Keratinocyte (primary cell): Measurements from ENCODE around the gene PTPN6. TPM values are rescaled to one million over a fixed set of nuclear protein-coding genes. Genes with fewer than 3 reads are reported as not detected.

ENCODE experiments used
- DNase-seq: peaks from one replicate; pipeline ENCODE4 v3.0.0-alpha.2; 2011; ENCODE audit warnings: low read depth, missing footprints, low spot score
- FAIRE-seq: peaks from 2 replicates; lab custom pipeline; 2011; peaks lifted over from hg19 to GRCh38; lab: Jason Lieb, UNC
- H2AFZ ChIP-seq: 2 replicates; pipeline ENCODE4 v1.6.0; 2012; ENCODE audit warnings: low read length, control low read depth, inconsistent platforms; ENCODE audit not compliant: control insufficient read depth
- H3K27ac ChIP-seq: 2 replicates; pipeline ENCODE4 v1.5.1; 2011; ENCODE audit warnings: low read length; ENCODE audit not compliant: control insufficient read depth, insufficient read depth
- H3K27me3 ChIP-seq: 3 replicates; pipeline ENCODE4 v1.6.0; 2011; ENCODE audit warnings: low read length; ENCODE audit not compliant: control insufficient read depth, insufficient read depth; ENCODE audit errors: extremely low read depth
- H3K36me3 ChIP-seq, 2 experiments: 2 replicates in 1 of 2; 3 replicates in 1 of 2; pipeline ENCODE4 v1.5.1; 2011; ENCODE audit warnings: low read length in 2 of 2, mild to moderate bottlenecking in 1 of 2; ENCODE audit not compliant: control insufficient read depth in 2 of 2, insufficient read depth in 2 of 2; ENCODE audit errors: extremely low read depth in 1 of 2
- H3K4me1 ChIP-seq: 3 replicates; pipeline ENCODE4 v1.5.1; 2011; ENCODE audit warnings: low read length; ENCODE audit not compliant: control insufficient read depth, insufficient read depth; ENCODE audit errors: extremely low read depth
- H3K4me2 ChIP-seq: 3 replicates; pipeline ENCODE4 v1.6.0; 2011; ENCODE audit warnings: low read depth, low read length; ENCODE audit not compliant: control insufficient read depth, insufficient read depth; ENCODE audit errors: extremely low read depth
- H3K4me3 ChIP-seq, 3 experiments: fragments of 200-600 bp in 1 of 3; sonication (generic) in 1 of 3; 2 replicates in 2 of 3; 3 replicates in 1 of 3; pipeline ENCODE4 v1.5.1; 2011 to 2016; ENCODE audit warnings: low read length in 3 of 3, mild to moderate bottlenecking in 3 of 3, control low read depth in 2 of 3, inconsistent platforms in 1 of 3, low read depth in 1 of 3, mixed read lengths in 1 of 3, mixed run types in 1 of 3, moderate library complexity in 1 of 3; ENCODE audit not compliant: control insufficient read depth in 2 of 3, insufficient read depth in 2 of 3; ENCODE audit errors: extremely low read depth in 1 of 3
- H3K79me2 ChIP-seq: 2 replicates; pipeline ENCODE4 v1.6.0; 2012; ENCODE audit warnings: low read length; ENCODE audit not compliant: control insufficient read depth, insufficient read depth
- H3K9ac ChIP-seq: 3 replicates; pipeline ENCODE4 v1.6.0; 2011; ENCODE audit warnings: low read length; ENCODE audit not compliant: control insufficient read depth, insufficient read depth; ENCODE audit errors: extremely low read depth
- H3K9me1 ChIP-seq: 3 replicates; pipeline ENCODE4 v1.6.0; 2011; ENCODE audit warnings: low read length; ENCODE audit not compliant: control insufficient read depth, insufficient read depth; ENCODE audit errors: extremely low read depth
- H3K9me3 ChIP-seq: 2 replicates; pipeline ENCODE4 v1.5.1; 2012; ENCODE audit warnings: low read depth, low read length; ENCODE audit not compliant: control insufficient read depth
- H4K20me1 ChIP-seq: 3 replicates; pipeline ENCODE4 v1.6.0; 2011; ENCODE audit warnings: low read length; ENCODE audit not compliant: control insufficient read depth, insufficient read depth; ENCODE audit errors: extremely low read depth
- EZH2 ChIP-seq: IDR thresholded peaks from one replicate; pipeline ENCODE4 v1.6.1; 2012; ENCODE audit warnings: inconsistent platforms, mild to moderate bottlenecking, low read length, moderate library complexity
- dilution Hi-C: fragments of 300-500 bp; cut with MboI; formaldehyde crosslinking; loops from one replicate; pipeline ENCODE4 v1.7.0; 2020; ENCODE audit warnings: low sequenced_read_pairs; ENCODE audit not compliant: extremely low pct_ligation_motif_present
- polyA plus RNA-seq, 5 experiments: library from polyadenylated mRNA; depleted of rRNA in 3 of 5; stranded (reverse) in 3 of 5; stranded (forward) in 1 of 5; unstranded in 1 of 5; fragments of >200 nt; gene quantifications; 1 replicate in 1 of 5; 2 replicates in 3 of 5; 3 replicates in 1 of 5; pipeline versions ENCODE4 v1.2.1 to v1.2.3, GENCODE V29; 2011 to 2012; ENCODE audit warnings: missing spikeins in 2 of 5, low read depth in 1 of 5, low replicate concordance in 1 of 5
- TF ChIP-seq, protein P1 (sequence below), 3 experiments: IDR thresholded peaks in 1 of 3; conservative IDR thresholded peaks in 1 of 3; optimal IDR thresholded peaks in 1 of 3; 2 replicates in 2 of 3; 3 replicates in 1 of 3; pipeline versions ENCODE3 to v1.5.1; 2011; ENCODE audit warnings: low read length in 3 of 3, mild to moderate bottlenecking in 3 of 3, moderate library complexity in 2 of 3, control low read depth in 1 of 3, inconsistent platforms in 1 of 3; ENCODE audit not compliant: insufficient read depth in 2 of 3; ENCODE audit errors: extremely low read depth in 1 of 3

The PTPN6 gene
- polyA plus RNA-seq, 1 donor (not counting 4 experiments of a cell fraction or from before 2014, with no cell fraction given), result 18.7 TPM

DNA sequence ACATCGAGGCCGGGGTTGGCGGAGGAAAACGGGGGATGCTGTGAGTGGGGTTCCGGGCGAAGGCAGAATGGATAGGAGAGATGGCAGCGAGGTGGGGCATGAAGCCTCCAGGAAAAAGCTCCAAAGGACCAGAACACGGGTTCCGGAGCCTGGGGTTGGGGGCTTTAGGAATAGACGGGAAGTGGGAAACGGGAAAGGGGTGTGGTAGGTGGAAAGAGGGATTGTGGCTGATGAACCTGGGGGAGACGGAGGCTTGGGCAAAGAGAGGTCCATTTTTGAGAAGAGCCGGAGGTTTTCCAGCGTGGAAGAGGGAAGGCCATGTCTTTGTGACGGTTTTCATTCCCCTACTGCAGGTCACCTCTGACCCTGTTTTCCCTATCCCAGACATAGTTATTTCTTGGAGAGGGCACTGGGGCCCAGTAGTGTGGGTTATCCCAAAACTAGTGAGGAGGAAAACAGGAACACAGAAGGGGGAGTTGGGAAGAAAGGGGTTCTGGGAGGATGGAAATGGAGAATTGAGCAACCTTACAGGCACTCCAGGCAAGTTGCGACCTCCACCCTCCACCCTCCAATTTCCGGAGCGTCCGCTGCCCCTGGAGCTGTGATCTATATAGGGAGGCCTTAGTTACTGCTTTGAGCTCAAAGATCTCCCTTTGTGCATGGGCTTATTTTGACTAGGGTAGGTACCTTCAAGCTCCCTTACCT, 22.3 kb upstream of the PTPN6 start:
- dilution Hi-C loops, result no loop called here
- TF ChIP-seq, protein P1, sequence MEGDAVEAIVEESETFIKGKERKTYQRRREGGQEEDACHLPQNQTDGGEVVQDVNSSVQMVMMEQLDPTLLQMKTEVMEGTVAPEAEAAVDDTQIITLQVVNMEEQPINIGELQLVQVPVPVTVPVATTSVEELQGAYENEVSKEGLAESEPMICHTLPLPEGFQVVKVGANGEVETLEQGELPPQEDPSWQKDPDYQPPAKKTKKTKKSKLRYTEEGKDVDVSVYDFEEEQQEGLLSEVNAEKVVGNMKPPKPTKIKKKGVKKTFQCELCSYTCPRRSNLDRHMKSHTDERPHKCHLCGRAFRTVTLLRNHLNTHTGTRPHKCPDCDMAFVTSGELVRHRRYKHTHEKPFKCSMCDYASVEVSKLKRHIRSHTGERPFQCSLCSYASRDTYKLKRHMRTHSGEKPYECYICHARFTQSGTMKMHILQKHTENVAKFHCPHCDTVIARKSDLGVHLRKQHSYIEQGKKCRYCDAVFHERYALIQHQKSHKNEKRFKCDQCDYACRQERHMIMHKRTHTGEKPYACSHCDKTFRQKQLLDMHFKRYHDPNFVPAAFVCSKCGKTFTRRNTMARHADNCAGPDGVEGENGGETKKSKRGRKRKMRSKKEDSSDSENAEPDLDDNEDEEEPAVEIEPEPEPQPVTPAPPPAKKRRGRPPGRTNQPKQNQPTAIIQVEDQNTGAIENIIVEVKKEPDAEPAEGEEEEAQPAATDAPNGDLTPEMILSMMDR (optimal IDR thresholded peaks at IDR 0.05 in 1 of 3, IDR thresholded peaks at IDR 0.05 in 1 of 3, conservative IDR thresholded peaks at IDR 0.05 in 1 of 3; ENCODE audit: extremely low read depth in 1 of 3, insufficient read depth in 2 of 3, low read length in 3 of 3), result no peak
- TF ChIP-seq EZH2, result no peak
- peak overlapping the region; percentile 34 for H3K27ac ChIP-seq
- no peaks in the 10 kb centered on the region for H3K27me3 ChIP-seq
- peak overlapping the region; percentile 81 for H3K9ac ChIP-seq
- no peak overlapping the region for H2AFZ ChIP-seq
- H3K36me3 ChIP-seq, result peaks cover 2 to 3% of the 10 kb centered on the region in 2 experiments
- no peak for DNase-seq
- H3K4me2 ChIP-seq, result peak overlapping the region; percentile 95
- H4K20me1 ChIP-seq, result peaks cover 4% of the 10 kb centered on the region
- peaks cover 3% of the 10 kb centered on the region for H3K9me1 ChIP-seq
- peaks cover 42% of the 10 kb centered on the region for H3K4me1 ChIP-seq
- H3K9me3 ChIP-seq, result no peaks in the 10 kb centered on the region
- no peak for FAIRE-seq
- peaks cover 46% of the 10 kb centered on the region for H3K79me2 ChIP-seq
- H3K4me3 ChIP-seq, result peak overlapping the region; percentile 64 to 91 (median 69)

- no peak for DNase-seq
Observed at GRCh38 chr12:6929466-6930452, 21.4 kb upstream of the PTPN6 start.

More at GRCh38 chr12:6929466-6930452, 21.4 kb upstream of the PTPN6 start:
- H3K27me3 ChIP-seq, result no peaks in the 10 kb centered on the region
- H2AFZ ChIP-seq, result no peak overlapping the region
- peak overlapping the region; percentile 95 for H3K4me2 ChIP-seq
- H3K4me3 ChIP-seq, result peak overlapping the region; percentile 64 to 91 (median 69)
- H3K9ac ChIP-seq, result peak overlapping the region; percentile 81
- TF ChIP-seq EZH2, result no peak
- TF ChIP-seq, protein P1 (optimal IDR thresholded peaks at IDR 0.05 in 1 of 3, IDR thresholded peaks at IDR 0.05 in 1 of 3, conservative IDR thresholded peaks at IDR 0.05 in 1 of 3; ENCODE audit: extremely low read depth in 1 of 3, insufficient read depth in 2 of 3, low read length in 3 of 3), result no peak
- peaks cover 3% of the 10 kb centered on the region for H3K9me1 ChIP-seq
- FAIRE-seq, result peak; percentile 82
- dilution Hi-C loops, result no loop called here
- peak overlapping the region; percentile 47 for H3K27ac ChIP-seq
- peaks cover 46% of the 10 kb centered on the region for H3K79me2 ChIP-seq
- peaks cover 3 to 7% of the 10 kb centered on the region in 2 experiments for H3K36me3 ChIP-seq
- peaks cover 4% of the 10 kb centered on the region for H4K20me1 ChIP-seq
- peaks cover 34% of the 10 kb centered on the region for H3K4me1 ChIP-seq
- H3K9me3 ChIP-seq, result no peaks in the 10 kb centered on the region
